HG03045 (cell line): Measurements from ENCODE around the gene ST6GALNAC2.
A peak's percentile ranks its signal among the peaks of the same experiment; 100 is the strongest.
"Not testable (repeated sequence)": the region's sequence is repeated elsewhere in the genome, so short reads cannot be mapped to it uniquely, and the experiment has no call there.

Experiments used
- ATAC-seq: cut with Tn5 transposase; IDR thresholded peaks from one replicate; pipeline ENCODE4 v1.9.1; 2021; ENCODE audit warnings: mild to moderate bottlenecking, moderate library complexity; ENCODE audit not compliant: unreplicated experiment

Gene ST6GALNAC2

GRCh38 chr17:76530095-76530723 is 55.5 kb downstream of the ST6GALNAC2 start:
- no peak for ATAC-seq

- ATAC-seq = no peak
Observed at GRCh38 chr17:76529224-76530094, 56.2 kb downstream of the ST6GALNAC2 start.

DNA sequence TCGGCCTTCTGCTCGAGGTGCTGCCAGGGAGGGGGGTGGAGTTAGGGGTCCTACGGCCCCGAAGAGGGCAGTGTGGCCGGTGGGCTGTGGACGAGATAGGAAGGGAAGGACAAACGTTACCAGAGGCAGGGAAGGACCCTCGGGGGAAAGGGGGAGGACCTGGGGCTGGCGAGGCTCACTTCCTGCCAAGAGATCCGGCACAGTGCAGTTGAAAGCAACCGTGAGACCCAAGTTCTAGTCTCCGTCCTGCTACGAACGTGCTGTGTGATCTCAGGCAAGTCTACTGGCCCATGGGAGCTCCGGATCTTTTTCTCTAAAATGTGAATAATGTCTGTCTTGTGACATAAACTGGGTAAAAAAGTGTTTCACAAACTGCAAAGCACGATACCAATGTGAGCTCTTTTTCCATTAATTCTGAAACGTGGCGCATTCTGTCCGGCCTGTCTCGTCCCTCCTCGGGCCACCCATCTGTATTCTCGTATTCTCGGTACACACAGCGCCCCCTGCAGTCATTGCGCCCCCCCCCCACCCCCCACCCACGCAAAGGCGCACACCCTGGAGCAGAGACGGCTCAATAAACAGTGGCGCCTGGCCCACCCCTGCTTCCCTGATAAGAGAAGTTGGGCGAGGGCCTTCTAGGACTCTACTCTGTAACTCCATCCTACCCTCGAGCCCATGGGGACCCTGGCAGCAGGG is 57.0 kb downstream of the ST6GALNAC2 start:
- no peak for ATAC-seq

DNA sequence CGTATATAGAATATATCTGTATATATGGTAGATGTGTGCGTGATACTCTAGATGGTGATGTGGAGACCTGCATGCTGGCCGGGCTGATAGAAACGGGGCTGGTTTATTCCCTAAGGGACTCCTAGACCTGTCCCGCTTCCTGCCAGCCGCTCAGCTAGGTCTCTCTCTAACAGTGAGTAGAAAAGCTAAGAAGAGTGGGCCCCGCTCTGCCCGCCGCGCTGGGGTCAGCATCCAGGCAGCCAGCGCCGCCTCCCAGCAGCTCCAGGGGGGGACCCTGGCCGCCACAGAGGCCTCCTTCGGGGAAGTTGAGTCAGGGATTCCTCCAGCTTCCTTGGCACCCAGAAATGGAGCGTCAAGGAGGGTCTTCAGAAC is 57.5 kb downstream of the ST6GALNAC2 start:
- no peak for ATAC-seq

GRCh38 chr17:76527430-76528111 is 58.1 kb downstream of the ST6GALNAC2 start:
- ATAC-seq = peak; percentile 37

- ATAC-seq = not testable (repeated sequence)
Observed at GRCh38 chr17:76527016-76527415, 58.6 kb downstream of the ST6GALNAC2 start.

- not testable (repeated sequence) for ATAC-seq
Observed at GRCh38 chr17:76525513-76525833, 60.2 kb downstream of the ST6GALNAC2 start.

DNA sequence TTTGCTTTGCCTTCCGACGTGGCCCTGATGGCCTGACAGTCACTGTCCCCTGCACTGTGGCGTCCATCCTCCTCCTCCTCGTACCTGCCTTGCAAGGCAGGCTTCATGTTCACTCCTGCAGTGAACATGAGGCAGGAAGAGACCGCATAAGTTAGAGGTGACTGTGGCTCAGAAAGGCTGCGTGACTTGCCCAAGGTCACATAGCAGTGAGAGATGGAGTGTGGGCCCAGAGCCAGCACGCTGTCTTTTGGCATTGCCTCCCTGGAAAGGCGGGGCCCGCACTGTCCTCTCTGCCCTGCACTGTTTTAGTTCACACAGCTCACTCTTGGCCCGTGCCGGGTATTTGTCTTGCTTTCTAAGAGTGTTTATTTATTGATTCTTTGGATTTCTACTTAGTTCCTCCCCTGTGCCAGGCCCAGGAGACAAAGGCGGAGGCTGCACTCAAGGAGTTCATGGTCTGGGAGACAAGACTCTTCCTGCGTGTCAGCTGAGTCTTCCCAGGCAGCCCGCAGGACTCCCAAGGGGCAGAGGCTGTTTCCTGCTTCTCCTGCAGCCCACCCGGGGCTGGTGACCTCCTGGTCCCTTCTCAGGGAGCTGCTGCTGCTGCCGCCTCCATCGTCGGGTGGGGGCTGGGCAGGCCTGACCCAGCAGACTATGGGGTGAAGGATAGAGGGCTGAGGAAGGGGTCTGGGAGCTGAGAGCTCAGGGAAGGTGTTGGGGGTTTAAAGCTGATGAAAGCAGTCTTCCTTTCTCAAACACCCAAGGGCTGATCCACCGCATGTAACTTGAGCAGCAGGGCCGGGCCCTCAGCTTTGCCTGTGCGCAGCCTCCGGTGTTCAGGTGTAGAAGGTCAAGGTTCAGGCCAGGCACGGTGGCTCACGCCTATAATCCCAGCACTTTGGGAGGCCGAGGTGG is 60.8 kb downstream of the ST6GALNAC2 start:
- ATAC-seq = no peak

GRCh38 chr17:76523084-76524037 is 62.3 kb downstream of the ST6GALNAC2 start:
- ATAC-seq = peak; percentile 45

DNA sequence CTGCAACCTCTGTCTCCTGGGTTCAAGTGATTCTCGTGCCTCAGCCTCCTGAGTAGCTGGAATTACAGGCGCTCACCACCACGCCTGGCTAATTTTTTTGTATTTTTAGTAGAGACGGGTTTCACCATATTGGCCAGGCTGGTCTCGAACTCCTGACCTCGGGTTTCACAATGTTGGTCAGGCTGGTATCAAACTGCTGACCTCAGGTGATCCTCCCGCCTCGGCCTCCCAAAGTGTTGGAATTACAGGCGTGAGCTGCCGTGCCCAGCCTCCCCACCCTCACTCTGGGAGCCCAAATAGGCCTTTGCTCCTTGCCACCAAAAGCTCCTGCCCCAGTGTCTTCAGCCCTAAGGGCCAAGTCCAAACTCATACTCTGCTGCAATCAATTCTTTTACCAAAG is 64.0 kb downstream of the ST6GALNAC2 start:
- not testable (repeated sequence) for ATAC-seq

- no peak for ATAC-seq
Observed at GRCh38 chr17:76521262-76521661, 64.4 kb downstream of the ST6GALNAC2 start.

DNA sequence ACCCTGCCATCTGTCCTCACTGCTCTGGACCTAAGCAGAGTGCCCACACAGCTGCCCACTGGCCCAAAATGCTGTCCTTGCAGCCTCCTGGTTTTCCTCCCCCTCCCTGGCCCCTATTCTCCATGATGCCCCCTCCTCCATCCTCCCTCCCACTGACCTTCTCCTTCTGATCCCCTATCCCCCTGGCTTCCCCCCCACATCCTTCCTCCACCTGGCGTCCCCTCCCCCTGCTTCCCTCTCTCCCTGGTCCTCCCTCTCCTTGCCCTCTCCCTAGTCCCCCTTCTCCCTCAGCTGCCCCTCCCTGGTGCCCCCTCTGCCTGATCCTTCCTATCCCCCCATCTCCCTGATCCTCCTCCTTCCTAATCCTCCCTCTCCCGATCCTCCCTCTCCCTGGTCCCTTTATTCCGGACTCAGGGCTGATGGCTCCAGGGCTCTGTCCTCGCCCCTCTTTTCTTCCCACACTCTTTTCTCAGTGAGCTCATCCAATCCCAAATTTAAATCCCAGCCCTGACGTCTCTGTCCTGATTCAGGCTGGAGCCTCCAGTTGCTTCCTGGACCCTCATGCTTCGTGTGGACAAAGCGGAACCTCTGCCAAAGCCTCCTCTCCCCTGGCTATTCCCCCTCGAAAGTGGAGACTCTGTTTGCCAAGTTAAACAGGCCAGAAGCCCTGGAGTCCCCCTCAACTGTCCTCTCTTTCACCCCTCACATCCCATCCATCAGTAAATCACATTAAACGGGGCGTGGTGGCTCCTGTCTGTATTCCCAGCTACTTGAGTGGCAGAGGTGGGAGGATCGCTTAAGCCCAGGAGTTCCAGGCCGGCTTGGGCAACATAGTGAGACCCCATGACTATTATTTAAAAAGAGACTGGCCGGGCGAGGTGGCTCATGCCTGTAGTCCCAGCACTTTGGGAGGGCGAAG is 66.4 kb downstream of the ST6GALNAC2 start:
- no peak for ATAC-seq

DNA sequence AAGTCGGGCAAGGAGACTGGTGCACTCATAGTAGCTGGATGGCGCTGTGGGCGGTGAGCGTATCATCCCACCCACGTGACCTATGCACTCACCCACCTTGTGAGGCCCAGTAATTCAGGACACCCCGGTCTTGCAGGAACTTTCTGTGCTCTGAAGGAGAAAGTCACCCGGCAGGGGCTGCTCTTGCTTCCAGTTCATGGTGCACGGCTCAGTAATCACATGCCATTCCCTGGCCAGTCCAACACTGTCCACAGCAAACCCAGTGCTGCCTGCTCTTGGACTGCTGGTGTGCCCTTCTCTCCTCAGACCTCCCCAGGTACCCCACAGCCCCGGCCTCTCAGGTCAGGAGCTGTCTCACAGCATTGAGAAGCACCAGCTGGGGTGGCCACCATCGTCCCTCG is 68.0 kb downstream of the ST6GALNAC2 start:
- ATAC-seq = no peak
